ENCODE data around the gene ANXA2. TPM values are rescaled to one million over a fixed set of nuclear protein-coding genes. Genes with fewer than 3 reads are reported as not detected.

ANXA2 gene
- total RNA-seq, 2 experiments from 2014 or later = 26.5 to 43.4 TPM

DNA sequence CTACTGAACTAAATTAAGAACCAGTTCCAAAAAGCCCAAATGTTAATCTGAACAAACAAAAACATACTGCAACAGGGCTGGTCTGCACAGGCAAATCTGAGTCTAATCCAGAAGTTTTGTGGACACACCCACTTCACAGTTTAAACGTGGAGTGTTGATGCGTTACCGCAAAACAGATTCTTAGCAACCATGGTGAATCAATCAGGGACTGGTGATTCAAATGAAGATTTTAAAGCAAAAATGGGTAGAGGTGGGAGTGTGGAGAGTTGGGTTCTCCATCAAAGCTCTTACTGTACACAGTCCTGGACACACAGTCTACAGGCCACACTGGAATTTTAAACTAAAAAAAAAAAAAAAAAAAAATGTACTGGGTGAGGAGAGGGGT is 5.2 kb downstream of the ANXA2 start:
- CTCF ChIA-PET (ENCODE audit: unreplicated experiment) = no interaction called here
- intact Hi-C loops (cut with micrococcal nuclease; ENCODE audit: unreplicated experiment) = no loop called here
- no peaks in the 10 kb centered on the region for H3K9me3 ChIP-seq (ENCODE audit: low read length)
- no peak overlapping the region for H3K4me2 ChIP-seq (ENCODE audit: low read length)
- no peak overlapping the region for H3K27ac ChIP-seq (ENCODE audit: low read depth, low read length, poor library complexity, severe bottlenecking)
- no peaks in the 10 kb centered on the region for H3K36me3 ChIP-seq (ENCODE audit: insufficient read depth, low read length)
- H3K79me2 ChIP-seq (ENCODE audit: insufficient read depth, low read depth, low read length) = no peaks in the 10 kb centered on the region
- H3K4me1 ChIP-seq (ENCODE audit: insufficient read depth, low read length, poor library complexity, severe bottlenecking) = no peaks in the 10 kb centered on the region
- H2AFZ ChIP-seq (ENCODE audit: low read length) = no peak overlapping the region
- no peak for TF ChIP-seq EZH2phosphoT487 (IDR thresholded peaks at IDR 0.05; ENCODE audit: borderline replicate concordance, low read depth, low read length)
- TF ChIP-seq, protein P1, sequence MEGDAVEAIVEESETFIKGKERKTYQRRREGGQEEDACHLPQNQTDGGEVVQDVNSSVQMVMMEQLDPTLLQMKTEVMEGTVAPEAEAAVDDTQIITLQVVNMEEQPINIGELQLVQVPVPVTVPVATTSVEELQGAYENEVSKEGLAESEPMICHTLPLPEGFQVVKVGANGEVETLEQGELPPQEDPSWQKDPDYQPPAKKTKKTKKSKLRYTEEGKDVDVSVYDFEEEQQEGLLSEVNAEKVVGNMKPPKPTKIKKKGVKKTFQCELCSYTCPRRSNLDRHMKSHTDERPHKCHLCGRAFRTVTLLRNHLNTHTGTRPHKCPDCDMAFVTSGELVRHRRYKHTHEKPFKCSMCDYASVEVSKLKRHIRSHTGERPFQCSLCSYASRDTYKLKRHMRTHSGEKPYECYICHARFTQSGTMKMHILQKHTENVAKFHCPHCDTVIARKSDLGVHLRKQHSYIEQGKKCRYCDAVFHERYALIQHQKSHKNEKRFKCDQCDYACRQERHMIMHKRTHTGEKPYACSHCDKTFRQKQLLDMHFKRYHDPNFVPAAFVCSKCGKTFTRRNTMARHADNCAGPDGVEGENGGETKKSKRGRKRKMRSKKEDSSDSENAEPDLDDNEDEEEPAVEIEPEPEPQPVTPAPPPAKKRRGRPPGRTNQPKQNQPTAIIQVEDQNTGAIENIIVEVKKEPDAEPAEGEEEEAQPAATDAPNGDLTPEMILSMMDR (conservative IDR thresholded peaks at IDR 0.05; ENCODE audit: low read length) = no peak
- DNase-seq (ENCODE audit: low spot score) = no peak
- no peak overlapping the region for H3K4me3 ChIP-seq (ENCODE audit: low read depth, low read length, poor library complexity, severe bottlenecking)
- POLR2A ChIA-PET = no interaction called here
- H3K9me2 ChIP-seq (ENCODE audit: insufficient read depth, low read length) = no peaks in the 10 kb centered on the region
- H4K20me1 ChIP-seq (ENCODE audit: insufficient read depth, low read length) = no peaks in the 10 kb centered on the region
- BruUV-seq (replicated peaks) = no TSS peak

DNA sequence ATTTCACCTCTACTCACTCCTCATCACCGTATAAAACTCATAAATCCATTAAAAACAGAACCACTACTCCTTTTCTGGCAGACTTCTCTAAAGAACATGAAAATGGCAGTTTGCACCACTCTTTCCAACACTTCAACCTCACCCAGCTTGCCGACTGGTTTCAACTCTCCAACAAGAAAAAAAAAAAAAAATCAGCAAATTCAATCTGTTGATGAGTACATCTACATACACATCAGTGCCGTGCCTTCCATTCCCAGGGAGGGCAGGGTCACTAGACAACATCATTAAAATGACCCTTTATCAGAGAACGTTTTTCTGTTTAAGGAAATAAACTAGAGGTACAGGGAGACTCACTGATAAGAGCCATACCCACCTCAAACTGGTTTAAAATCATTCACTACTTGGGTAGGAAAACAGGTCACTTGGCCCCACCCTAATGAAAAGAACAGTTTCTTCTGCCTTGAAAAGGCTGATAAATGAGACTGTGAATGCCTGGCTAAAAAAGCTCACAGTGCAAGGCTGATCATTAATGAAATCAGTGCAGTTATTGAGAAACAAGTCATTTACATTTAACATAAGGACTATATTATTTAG is 6.0 kb downstream of the ANXA2 start:
- H3K9me2 ChIP-seq (ENCODE audit: insufficient read depth, low read length) = no peaks in the 10 kb centered on the region
- no peak for TF ChIP-seq EZH2phosphoT487 (IDR thresholded peaks at IDR 0.05; ENCODE audit: borderline replicate concordance, low read depth, low read length)
- TF ChIP-seq, protein P1 (conservative IDR thresholded peaks at IDR 0.05; ENCODE audit: low read length) = no peak
- H2AFZ ChIP-seq (ENCODE audit: low read length) = no peak overlapping the region
- BruUV-seq (replicated peaks) = no TSS peak
- H3K79me2 ChIP-seq (ENCODE audit: insufficient read depth, low read depth, low read length) = no peaks in the 10 kb centered on the region
- no peak overlapping the region for H3K4me3 ChIP-seq (ENCODE audit: low read depth, low read length, poor library complexity, severe bottlenecking)
- POLR2A ChIA-PET = no interaction called here
- CTCF ChIA-PET (ENCODE audit: unreplicated experiment) = no interaction called here
- no peaks in the 10 kb centered on the region for H3K9me3 ChIP-seq (ENCODE audit: low read length)
- intact Hi-C loops (cut with micrococcal nuclease; ENCODE audit: unreplicated experiment) = no loop called here
- no peaks in the 10 kb centered on the region for H3K36me3 ChIP-seq (ENCODE audit: insufficient read depth, low read length)
- H4K20me1 ChIP-seq (ENCODE audit: insufficient read depth, low read length) = no peaks in the 10 kb centered on the region
- DNase-seq (ENCODE audit: low spot score) = no peak
- H3K27ac ChIP-seq (ENCODE audit: low read depth, low read length, poor library complexity, severe bottlenecking) = no peak overlapping the region
- no peak overlapping the region for H3K4me2 ChIP-seq (ENCODE audit: low read length)
- H3K4me1 ChIP-seq (ENCODE audit: insufficient read depth, low read length, poor library complexity, severe bottlenecking) = no peaks in the 10 kb centered on the region

DNA sequence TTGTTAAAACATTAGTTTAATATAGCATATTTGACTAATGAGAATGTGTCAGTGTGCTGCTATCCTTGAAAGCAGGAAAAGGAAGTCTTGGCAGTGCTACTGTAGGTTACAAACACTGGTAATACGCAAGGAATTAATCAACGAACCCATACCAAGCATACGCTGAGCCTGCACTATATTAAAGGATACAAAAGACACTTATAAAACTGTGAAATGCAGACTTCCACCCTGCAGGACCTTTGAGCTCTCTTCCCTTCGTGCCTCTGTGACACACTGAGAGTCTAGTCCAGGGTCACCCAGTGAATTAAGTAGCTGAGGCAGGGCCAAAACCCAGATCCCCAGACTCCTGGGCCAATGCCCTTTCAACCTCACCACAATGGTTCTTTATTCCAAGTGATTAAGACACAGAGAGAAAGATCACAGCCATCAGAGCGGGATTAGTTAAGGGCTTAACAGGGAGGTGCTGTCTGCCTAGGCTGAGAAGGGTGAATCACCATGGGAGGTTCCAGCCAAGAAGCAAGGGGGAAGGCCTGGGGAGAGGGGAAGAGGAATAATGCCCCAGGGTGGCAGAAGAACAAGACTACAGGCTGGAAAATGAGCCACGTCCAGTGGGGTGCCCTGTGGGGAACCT is 6.8 kb downstream of the ANXA2 start:
- CTCF ChIA-PET (ENCODE audit: unreplicated experiment) = no interaction called here
- TF ChIP-seq, protein P1 (conservative IDR thresholded peaks at IDR 0.05; ENCODE audit: low read length) = no peak
- no peak for TF ChIP-seq EZH2phosphoT487 (IDR thresholded peaks at IDR 0.05; ENCODE audit: borderline replicate concordance, low read depth, low read length)
- no peaks in the 10 kb centered on the region for H4K20me1 ChIP-seq (ENCODE audit: insufficient read depth, low read length)
- POLR2A ChIA-PET = no interaction called here
- no peak overlapping the region for H3K4me2 ChIP-seq (ENCODE audit: low read length)
- no peaks in the 10 kb centered on the region for H3K4me1 ChIP-seq (ENCODE audit: insufficient read depth, low read length, poor library complexity, severe bottlenecking)
- H3K4me3 ChIP-seq (ENCODE audit: low read depth, low read length, poor library complexity, severe bottlenecking) = no peak overlapping the region
- H3K9me3 ChIP-seq (ENCODE audit: low read length) = no peaks in the 10 kb centered on the region
- no peaks in the 10 kb centered on the region for H3K36me3 ChIP-seq (ENCODE audit: insufficient read depth, low read length)
- H3K79me2 ChIP-seq (ENCODE audit: insufficient read depth, low read depth, low read length) = no peaks in the 10 kb centered on the region
- intact Hi-C loops (cut with micrococcal nuclease; ENCODE audit: unreplicated experiment) = no loop called here
- no peaks in the 10 kb centered on the region for H3K9me2 ChIP-seq (ENCODE audit: insufficient read depth, low read length)
- no peak overlapping the region for H2AFZ ChIP-seq (ENCODE audit: low read length)
- H3K27ac ChIP-seq (ENCODE audit: low read depth, low read length, poor library complexity, severe bottlenecking) = no peak overlapping the region
- BruUV-seq (replicated peaks) = no TSS peak
- no peak for DNase-seq (ENCODE audit: low spot score)
